IMR-90 (cell line): ENCODE measurements around the gene ACVR1B. TPM values are rescaled to one million over a fixed set of nuclear protein-coding genes. Genes with fewer than 3 reads are reported as not detected.

Experiments
- ATAC-seq: fragments of 200-7000 bp; cut with Tn5 transposase; 2 replicates; pipeline ENCODE4 v1.9.1; 2020; ENCODE audit warnings: low read depth, mild to moderate bottlenecking, moderate library complexity
- BruUV-seq: library from RNA; stranded (reverse); fragments of 400-500 nt; replicated peaks from 2 replicates; lab custom pipeline; 2021; lab: Mats Ljungman, UMichigan
- CTCF ChIA-PET: fragments of 300-600 bp; formaldehyde crosslinking; extraction: SDS; loops from one replicate; lab custom pipeline; 2021; ENCODE audit warnings: antibody characterized with exemption; lab: Yijun Ruan, JAX
- POLR2A ChIA-PET: fragments of 300-600 bp; sonication (Branson Sonifier 250); formaldehyde crosslinking; loops from one replicate; lab custom pipeline; 2022; ENCODE audit warnings: antibody characterized with exemption; ENCODE audit not compliant: unreplicated experiment; lab: Charles Lee
- DNase-seq: peaks from one replicate; pipeline ENCODE4 v3.0.0; 2013
- H2AFZ ChIP-seq: replicated peaks from 2 replicates; pipeline ENCODE3; 2013; ENCODE audit warnings: low read length, mild to moderate bottlenecking; ENCODE audit not compliant: poor library complexity
- H2AK5ac ChIP-seq: 2 replicates; pipeline ENCODE4 v1.6.1; 2013; ENCODE audit warnings: low read depth, low read length, inconsistent platforms
- H2AK9ac ChIP-seq: replicated peaks from 2 replicates; pipeline ENCODE3; 2013; ENCODE audit warnings: mild to moderate bottlenecking, low read depth, low read length, moderate library complexity; ENCODE audit not compliant: poor library complexity
- H2BK120ac ChIP-seq: 2 replicates; pipeline ENCODE4 v1.6.1; 2013; ENCODE audit warnings: low read depth, low read length, inconsistent platforms
- H2BK15ac ChIP-seq: 3 replicates; pipeline ENCODE4 v1.6.1; 2013; ENCODE audit warnings: low read depth, low read length, inconsistent platforms
- H2BK20ac ChIP-seq: 2 replicates; pipeline ENCODE4 v1.6.1; 2013; ENCODE audit warnings: low read depth, mild to moderate bottlenecking, inconsistent platforms, low read length, moderate library complexity
- H2BK5ac ChIP-seq: 2 replicates; pipeline ENCODE4 v1.6.1; 2013; ENCODE audit warnings: mild to moderate bottlenecking, low read depth, low read length, inconsistent platforms; ENCODE audit not compliant: poor library complexity, severe bottlenecking
- H3K14ac ChIP-seq: replicated peaks from 2 replicates; pipeline ENCODE4 v1.6.1; 2013; ENCODE audit warnings: low read depth, low read length, inconsistent platforms
- H3K18ac ChIP-seq: 2 replicates; pipeline ENCODE4 v1.6.1; 2013; ENCODE audit warnings: low read depth, low read length, control low read depth
- H3K23ac ChIP-seq: 2 replicates; pipeline ENCODE4 v1.6.1; 2013; ENCODE audit warnings: low read depth, low read length, inconsistent platforms
- H3K27ac ChIP-seq: 2 replicates; pipeline ENCODE4 v1.5.1; 2013; ENCODE audit warnings: mild to moderate bottlenecking, control low read depth, low read length; ENCODE audit not compliant: insufficient read depth
- H3K27me3 ChIP-seq: 2 replicates; pipeline ENCODE4 v1.6.1; 2013; ENCODE audit warnings: low read length; ENCODE audit not compliant: control insufficient read depth, insufficient read depth
- H3K36me3 ChIP-seq: 2 replicates; pipeline ENCODE4 v1.6.1; 2013; ENCODE audit warnings: low read length, mixed read lengths; ENCODE audit not compliant: control insufficient read depth, insufficient read depth
- H3K4ac ChIP-seq: 2 replicates; pipeline ENCODE4 v1.6.1; 2013; ENCODE audit warnings: low read depth, low read length, inconsistent platforms
- H3K4me1 ChIP-seq: 2 replicates; pipeline ENCODE4 v1.6.1; 2013; ENCODE audit warnings: low read length, mixed read lengths; ENCODE audit not compliant: control insufficient read depth, insufficient read depth
- H3K4me2 ChIP-seq: 2 replicates; pipeline ENCODE4 v1.6.1; 2013; ENCODE audit warnings: low read depth, mild to moderate bottlenecking, control low read depth, low read length, moderate library complexity
- H3K4me3 ChIP-seq: 2 replicates; pipeline ENCODE4 v1.5.1; 2013; ENCODE audit warnings: low read depth, mild to moderate bottlenecking, control low read depth, low read length, moderate library complexity; ENCODE audit not compliant: insufficient read depth
- H3K56ac ChIP-seq: 2 replicates; pipeline ENCODE4 v1.6.1; 2013; ENCODE audit warnings: low read length, inconsistent platforms; ENCODE audit not compliant: insufficient read depth; ENCODE audit errors: extremely low read depth
- H3K79me1 ChIP-seq, 2 experiments: 2 replicates each; pipeline ENCODE4 v1.6.1; 2013; ENCODE audit warnings: low read length in 2 of 2, inconsistent platforms in 1 of 2, low read depth in 1 of 2
- H3K9ac ChIP-seq: 2 replicates; pipeline ENCODE4 v1.6.1; 2013; ENCODE audit warnings: low read depth, low read length, control low read depth
- H3K9me1 ChIP-seq: 2 replicates; pipeline ENCODE4 v1.6.1; 2013; ENCODE audit warnings: low read length, inconsistent platforms; ENCODE audit not compliant: insufficient read depth
- H3K9me3 ChIP-seq: 2 replicates; pipeline ENCODE4 v1.6.1; 2013; ENCODE audit warnings: low read length; ENCODE audit not compliant: control insufficient read depth, insufficient read depth
- H4K20me1 ChIP-seq: 2 replicates; pipeline ENCODE4 v1.6.1; 2013; ENCODE audit warnings: low read length, inconsistent platforms; ENCODE audit not compliant: insufficient read depth
- H4K5ac ChIP-seq: 2 replicates; pipeline ENCODE4 v1.6.1; 2013; ENCODE audit warnings: mild to moderate bottlenecking, low read depth, low read length, control low read depth
- H4K8ac ChIP-seq, 2 experiments: 2 replicates each; pipeline ENCODE4 v1.6.1; 2013; ENCODE audit warnings: low read depth in 2 of 2, low read length in 2 of 2, control low read depth in 1 of 2, inconsistent platforms in 1 of 2
- H4K91ac ChIP-seq: 2 replicates; pipeline ENCODE4 v1.6.1; 2013; ENCODE audit warnings: low read depth, low read length, inconsistent platforms; ENCODE audit not compliant: insufficient read depth
- CHD1 ChIP-seq: IDR thresholded peaks from 2 replicates; pipeline ENCODE4 v1.6.1; 2012; ENCODE audit warnings: low read depth, low read length, improper control_type of control experiment
- ELK1 ChIP-seq: fragments of 150-350 bp; IDR thresholded peaks from 2 replicates; pipeline ENCODE4 v1.6.1; 2016; ENCODE audit warnings: low read depth, mild to moderate bottlenecking, low read length, moderate library complexity, borderline replicate concordance
- FOS ChIP-seq: fragments of 150-350 bp; IDR thresholded peaks from 2 replicates; pipeline ENCODE4 v1.6.1; 2016; ENCODE audit warnings: low read depth, low read length
- MAFK ChIP-seq: IDR thresholded peaks from 2 replicates; pipeline ENCODE4 v1.6.1; 2012; ENCODE audit warnings: low read depth, low read length, improper control_type of control experiment
- MXI1 ChIP-seq: IDR thresholded peaks from 2 replicates; pipeline ENCODE4 v1.6.1; 2012; ENCODE audit warnings: low read depth, mild to moderate bottlenecking, low read length, moderate library complexity, borderline replicate concordance
- NFE2L2 ChIP-seq: fragments of 150-350 bp; IDR thresholded peaks from 2 replicates; pipeline ENCODE4 v1.6.1; 2016; ENCODE audit warnings: low read depth, mild to moderate bottlenecking, low read length
- POLR2A ChIP-seq: IDR thresholded peaks from 2 replicates; pipeline ENCODE4 v1.6.1; 2012; ENCODE audit warnings: mild to moderate bottlenecking, low read depth, low read length
- WGBS, 2 experiments: methylation state at CpG; one replicate each; pipeline versions ENCODE4 v1.1.5 to v1.1.7; 2013; ENCODE audit warnings: missing lambda C conversion rate in 2 of 2; ENCODE audit not compliant: insufficient read length in 1 of 2; ENCODE audit errors: extremely low coverage in 2 of 2; 5-methylcytosine and 5-hydroxymethylcytosine counted together
- dilution Hi-C: fragments of 300-500 bp; cut with HindIII; formaldehyde crosslinking; loops from one replicate; pipeline ENCODE4 v1.14.3; 2018; ENCODE audit warnings: low sequenced_read_pairs; ENCODE audit not compliant: unreplicated experiment
- in situ Hi-C: fragments of 300-500 bp; cut with MboI; formaldehyde crosslinking; loops from 3 replicates; pipeline ENCODE4 v1.14.3; 2019; ENCODE audit warnings: low sequenced_read_pairs, inconsistent platforms, mixed read lengths
- intact Hi-C: fragments of 100-400 bp; cut with micrococcal nuclease; formaldehyde crosslinking; loops from 2 replicates; pipeline ENCODE4 v1.10.0; 2022
- polyA plus RNA-seq, 3 experiments: library from polyadenylated mRNA; depleted of rRNA; stranded (reverse); fragments of >200 nt; gene quantifications; 2 replicates each; pipeline ENCODE4 v1.2.3, GENCODE V29; 2012; ENCODE audit warnings: low replicate concordance in 1 of 3
- total RNA-seq: library from RNA; depleted of rRNA; stranded (reverse); fragments of >200 nt; gene quantifications from 2 replicates; pipeline ENCODE4 v1.2.3, GENCODE V29; 2012

ACVR1B gene
- total and polyA plus RNA-seq, 2 of the 4 experiments (the other 2 are of a cell fraction) = 5.7 to 13.6 TPM

GRCh38 chr12:52032804-52033445, 81.4 kb downstream of the ACVR1B start (continued):
- peak; percentile 86 for TF ChIP-seq POLR2A
- no peak for TF ChIP-seq CHD1
- TF ChIP-seq NFE2L2 = no peak

- dilution Hi-C loops = no loop called here
- Histone ChIP-seq H3K9me1 (peaks cover 7% of the 10 kb centered on the region), H3K9ac (peak overlapping the region; percentile 65), H3K4me3 (peak overlapping the region; percentile 51), H3K79me1 (peaks cover 0 to 21% of the 10 kb centered on the region in 2 experiments; a peak in 2 of 4 replicates), H3K27me3 (no peaks in the 10 kb centered on the region), H2AFZ (peak overlapping the region; percentile 90), H4K20me1 (peaks cover 5% of the 10 kb centered on the region; the same call in 1 of the 2 replicates), H3K4me2 (peak overlapping the region; percentile 80), H3K4ac (peak overlapping the region; percentile 84), H3K18ac (peak overlapping the region; percentile 70; the same call in 1 of the 2 replicates), H4K91ac (peak overlapping the region; percentile 67), H3K56ac (peak overlapping the region; percentile 53; the same call in 1 of the 2 replicates), H2BK120ac (peak overlapping the region; percentile 64; the same call in 1 of the 2 replicates), H3K9me3 (no peaks in the 10 kb centered on the region), H3K4me1 (peaks cover 8% of the 10 kb centered on the region), H2BK5ac (peak overlapping the region; percentile 65), H2AK9ac (peak overlapping the region; percentile 77), H4K8ac (peak overlapping the region; percentile 70 to 87), H3K14ac (peak overlapping the region; percentile 39), H4K5ac (peak overlapping the region; percentile 72), H3K23ac (peak overlapping the region; percentile 8; the same call in 1 of the 2 replicates), H3K27ac (peak overlapping the region; percentile 77), H2AK5ac (peak overlapping the region; percentile 67), H2BK15ac (0 out of 3 replicates have a peak overlapping the region, but pooled peaks have one; percentile 41), H2BK20ac (peak overlapping the region; percentile 1; the same call in 1 of the 2 replicates), H3K36me3 (no peaks in the 10 kb centered on the region)
- CTCF ChIA-PET = interaction anchor here (0.6 to 1.6 kb wide), 4 partner anchors 10 to 40 kb away, joined by 3 to 9 read pairs (median 6); no protein-coding TSS in a partner anchor
- ATAC-seq (no peak), DNase-seq (no peak)
- TF ChIP-seq POLR2A (peak; percentile 15; the same call in 1 of the 2 replicates), CHD1 (0 out of 2 replicates have a peak, but pooled peaks have one; percentile 28), ELK1 (no peak), NFE2L2 (no peak), MXI1 (no peak), FOS (no peak), MAFK (no peak)
- intact Hi-C loops = loop anchor here (2.0 kb wide), 2 partner anchors 37 to 49 kb away; no protein-coding TSS in a partner anchor
- BruUV-seq = TSS peak; percentile 82
- POLR2A ChIA-PET = interaction anchor here (0.6 to 1.2 kb wide), 4 partner anchors 15 to 973 kb away, joined by 3 to 12 read pairs (median 4); partner anchors contain the start of gene NR4A1
- in situ Hi-C loops = no loop called here
- WGBS, 2 experiments = 65% methylated on average over 3 of the region's 13 CpGs; no CpG with 5 or more reads in 1 of the 2 experiments
Measured at GRCh38 chr12:52033446-52034140, 82.1 kb downstream of the ACVR1B start.
